Hematopoietic multipotent progenitor cell treated with erythropoietin and hydrocortisone succinate and interleukin-3 and kit ligand, for 17 days (in vitro differentiated cells): ENCODE measurements around the gene LIAS.
A peak's percentile ranks its signal among the peaks of the same experiment; 100 is the strongest.
"Not testable (repeated sequence)": the region's sequence is repeated elsewhere in the genome, so short reads cannot be mapped to it uniquely, and the experiment has no call there.

Experiments
- DNase-seq: peaks from one replicate; pipeline ENCODE4 v3.0.0-alpha.2; 2015; ENCODE audit warnings: low spot score

The LIAS gene

DNA sequence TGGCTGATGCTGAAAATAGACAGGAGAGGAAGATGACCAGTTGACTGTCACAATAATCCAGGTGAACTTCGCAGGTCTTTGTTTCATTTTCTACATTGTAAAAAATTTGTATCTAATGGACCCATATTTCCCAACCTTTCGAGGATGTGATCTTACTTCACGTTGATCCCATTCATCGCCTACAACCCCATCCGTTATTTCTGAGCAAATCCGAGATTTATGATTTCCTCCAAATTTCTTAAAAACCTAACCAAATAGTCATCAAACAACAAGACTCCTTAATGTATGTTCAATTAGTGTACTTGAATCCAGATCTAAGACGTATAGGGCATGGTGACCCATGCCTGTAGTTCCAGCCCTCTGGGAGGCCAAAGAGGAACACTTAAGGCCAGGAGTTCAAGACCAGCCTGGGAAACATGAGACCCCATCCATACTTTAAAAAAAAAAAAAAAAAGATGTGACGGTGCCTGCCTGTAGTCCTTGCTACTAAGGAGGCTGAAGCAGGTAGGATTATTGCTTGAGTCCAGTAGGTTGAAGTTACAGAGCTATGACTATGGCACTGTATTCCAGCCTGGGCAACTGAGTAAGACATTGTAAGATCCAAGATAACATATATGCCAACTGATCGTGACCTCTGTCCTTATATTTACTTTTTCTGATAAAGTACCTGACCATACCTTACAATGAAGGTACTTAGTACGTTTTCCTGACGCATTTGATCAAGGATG is 5.8 kb upstream of the LIAS start:
- DNase-seq, result no peak

DNA sequence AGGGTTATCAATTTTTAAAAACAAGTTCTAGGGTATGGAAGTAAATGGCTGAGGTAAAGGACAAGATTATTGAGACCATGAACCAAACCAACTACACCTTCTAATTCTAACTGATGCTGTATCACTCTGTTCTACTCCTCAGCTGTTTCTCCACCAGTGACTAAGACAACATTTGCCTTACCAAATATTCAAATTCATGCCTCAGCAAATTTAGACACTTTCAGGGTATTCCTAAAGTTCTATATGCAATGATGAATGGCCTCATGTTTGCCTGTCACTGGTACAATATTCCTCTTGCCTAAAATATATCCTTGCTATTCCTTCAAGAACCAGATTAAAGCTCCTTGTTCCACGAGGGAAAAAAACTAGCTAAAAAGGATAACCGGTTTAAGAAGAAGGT is 5.1 kb upstream of the LIAS start:
- no peak for DNase-seq

GRCh38 chr4:39455486-39455885 is 3.4 kb upstream of the LIAS start:
- DNase-seq, result no peak

DNA sequence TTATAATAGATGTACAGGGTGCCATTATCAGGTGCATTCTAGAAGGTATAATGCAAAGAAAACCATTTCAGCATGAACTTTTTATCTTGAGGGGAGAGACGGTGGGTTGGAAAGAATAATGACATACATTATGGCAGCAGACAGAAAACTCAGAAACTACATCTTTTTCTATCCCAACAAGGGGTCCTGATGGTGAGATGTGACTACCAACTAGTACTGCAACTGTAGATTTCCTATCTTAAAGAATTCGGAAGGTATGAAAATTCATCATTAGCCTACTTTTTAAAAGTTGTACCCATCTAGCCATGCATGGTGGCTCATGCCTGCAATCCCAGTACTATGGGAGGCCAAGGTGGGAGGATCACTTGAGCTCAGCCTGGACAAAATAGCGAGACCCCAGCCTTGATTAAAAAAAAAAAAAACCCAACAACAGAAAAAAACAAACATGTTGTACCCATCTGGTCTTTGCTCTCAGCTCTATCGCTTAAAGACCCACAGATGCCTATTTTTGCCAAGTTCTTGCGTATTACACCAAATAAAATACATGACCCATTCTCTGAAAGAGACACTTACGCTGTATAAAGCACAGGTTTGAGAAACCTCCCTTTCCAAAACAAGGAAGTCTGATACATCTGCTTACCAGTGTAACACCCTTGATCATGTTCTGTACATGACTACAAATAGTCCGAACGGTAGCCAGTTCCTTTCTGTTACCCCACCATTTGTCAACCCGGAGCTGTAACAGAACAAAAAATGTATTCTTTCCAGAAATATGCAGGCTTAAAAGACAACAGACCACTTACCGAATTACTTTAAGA is 1.7 kb upstream of the LIAS start:
- DNase-seq, result no peak

DNA sequence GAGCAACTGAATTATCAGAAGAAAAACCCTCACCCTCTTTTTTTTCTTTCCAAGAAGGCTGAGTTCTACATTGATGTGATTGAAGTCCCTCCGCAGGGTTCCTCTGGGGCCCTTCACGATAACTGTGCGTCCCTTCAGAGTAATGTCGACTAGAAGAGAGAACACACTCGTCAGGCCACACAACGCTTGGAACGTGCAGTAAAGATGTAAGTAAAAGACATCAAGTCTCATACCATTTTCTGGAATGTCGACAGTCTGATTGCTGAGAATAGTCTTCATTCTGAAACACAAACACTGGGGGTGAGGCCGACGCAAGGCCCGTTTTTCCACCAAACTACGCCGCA is 723 bp upstream of the LIAS start:
- DNase-seq, result not testable (repeated sequence)

- DNase-seq, result no peak
Observed at GRCh38 chr4:39464886-39465501, 6.1 kb downstream of the LIAS start.

GRCh38 chr4:39466747-39467146 is 7.9 kb downstream of the LIAS start:
- DNase-seq, result no peak

GRCh38 chr4:39467464-39467863 is 8.6 kb downstream of the LIAS start:
- DNase-seq, result no peak

GRCh38 chr4:39469429-39470077 is 10.7 kb downstream of the LIAS start:
- DNase-seq, result peak; percentile 86

DNA sequence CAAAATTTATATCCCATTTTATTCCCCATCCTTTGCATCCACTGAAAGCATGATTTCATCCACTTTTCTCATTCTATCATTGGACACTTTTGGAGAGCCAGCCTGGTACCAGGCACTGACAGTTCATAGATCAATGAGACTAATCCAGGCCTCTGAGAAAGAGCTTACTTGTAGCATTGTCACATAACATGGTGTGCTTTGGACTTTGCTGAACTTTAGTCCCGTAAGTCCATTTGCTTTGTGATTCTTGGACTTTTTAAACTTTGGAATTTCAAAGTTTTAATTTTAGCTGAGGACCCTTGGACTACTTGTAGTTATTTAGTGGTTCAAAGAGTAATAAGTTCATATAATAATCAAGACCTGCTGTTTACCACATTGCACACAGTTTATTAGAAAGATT is 11.5 kb downstream of the LIAS start:
- no peak for DNase-seq

- DNase-seq, result no peak
Observed at GRCh38 chr4:39472396-39472795, 13.5 kb downstream of the LIAS start.

DNA sequence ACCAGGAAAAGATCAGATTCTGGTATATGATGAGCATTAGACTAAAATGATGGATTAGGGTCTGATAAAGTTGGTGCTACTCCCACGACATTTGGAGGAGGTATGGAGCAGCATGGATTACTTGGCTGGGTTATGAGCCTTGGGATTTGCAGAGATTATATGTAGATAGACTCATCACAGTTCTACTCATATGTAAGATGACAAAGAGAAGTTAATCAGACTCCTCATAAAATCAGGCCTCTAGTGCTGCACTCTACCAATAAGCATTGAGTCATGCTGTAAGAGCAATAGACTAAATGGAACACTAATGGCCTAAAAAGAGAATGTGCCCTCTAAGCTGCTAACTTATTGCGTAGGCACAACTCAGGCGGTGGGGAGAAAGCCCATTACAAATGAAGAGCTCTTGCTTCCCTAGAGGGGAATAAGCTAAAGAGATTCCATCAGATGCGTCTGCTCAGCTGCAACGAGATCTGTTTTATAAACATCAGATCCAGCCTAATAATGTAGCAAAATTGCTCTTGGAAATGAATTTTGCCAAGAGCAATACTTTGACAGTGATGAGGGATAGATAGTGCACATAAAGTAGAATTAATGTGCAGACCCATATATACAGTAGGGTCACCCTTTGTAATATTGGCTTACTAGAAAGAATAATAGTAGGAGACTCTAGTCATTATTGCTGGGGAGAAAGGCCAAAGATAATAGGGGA is 17.5 kb downstream of the LIAS start:
- no peak for DNase-seq

DNA sequence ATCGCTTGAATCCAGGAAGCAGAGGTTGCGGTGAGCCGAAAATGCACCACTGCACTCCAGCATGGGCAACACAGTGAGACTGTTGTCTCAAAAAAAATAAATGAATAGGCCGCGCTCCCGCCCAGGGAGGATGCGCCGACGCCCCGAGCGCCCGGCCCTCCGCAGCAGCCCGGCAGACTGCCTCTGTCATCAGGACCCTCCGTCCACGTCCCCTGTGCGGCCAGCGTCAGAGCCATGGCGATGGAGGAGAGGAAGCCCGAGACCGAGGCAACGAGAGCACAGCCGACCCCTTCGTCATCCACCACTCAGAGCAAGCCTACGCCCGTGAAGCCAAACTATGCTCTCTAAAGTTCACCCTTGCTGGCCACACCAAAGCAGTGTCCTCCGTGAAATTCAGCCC is 21.4 kb downstream of the LIAS start:
- no peak for DNase-seq

DNA sequence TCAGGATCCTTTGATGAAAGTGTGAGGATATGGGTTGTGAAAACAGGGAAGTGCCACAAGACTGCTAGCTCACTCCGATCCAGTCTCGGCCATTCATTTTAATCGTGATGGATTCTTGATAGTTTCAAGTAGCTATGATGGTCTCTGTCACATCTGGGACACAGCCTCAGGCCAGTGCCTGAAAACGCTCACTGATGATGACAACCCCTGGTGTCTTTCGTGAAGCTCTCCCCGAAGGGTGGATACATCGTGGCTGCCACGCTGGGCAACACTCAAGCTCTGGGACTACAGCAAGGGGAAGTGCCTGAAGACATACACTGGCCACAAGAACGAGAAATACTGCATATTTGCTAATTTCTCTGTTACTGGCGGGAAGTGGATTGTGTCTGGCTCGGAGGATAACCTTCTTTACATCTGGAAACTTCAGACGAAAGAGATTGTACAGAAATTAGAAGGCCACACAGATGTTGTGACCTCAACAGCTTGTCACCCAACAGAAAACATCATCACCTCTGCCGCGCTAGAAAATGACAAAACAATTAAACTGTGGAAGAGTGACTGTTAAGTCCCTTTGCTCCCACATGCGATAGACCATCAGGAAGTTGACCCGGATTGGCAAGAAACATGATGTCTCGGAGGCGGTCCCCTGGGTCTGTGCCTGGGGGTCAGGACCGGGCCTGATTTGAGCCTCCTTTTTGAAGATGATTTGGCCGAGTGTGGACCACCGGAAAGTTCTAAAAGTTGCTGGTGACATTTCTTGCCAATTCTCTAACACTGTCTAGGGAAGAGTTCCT is 22.2 kb downstream of the LIAS start:
- DNase-seq, result no peak

DNA sequence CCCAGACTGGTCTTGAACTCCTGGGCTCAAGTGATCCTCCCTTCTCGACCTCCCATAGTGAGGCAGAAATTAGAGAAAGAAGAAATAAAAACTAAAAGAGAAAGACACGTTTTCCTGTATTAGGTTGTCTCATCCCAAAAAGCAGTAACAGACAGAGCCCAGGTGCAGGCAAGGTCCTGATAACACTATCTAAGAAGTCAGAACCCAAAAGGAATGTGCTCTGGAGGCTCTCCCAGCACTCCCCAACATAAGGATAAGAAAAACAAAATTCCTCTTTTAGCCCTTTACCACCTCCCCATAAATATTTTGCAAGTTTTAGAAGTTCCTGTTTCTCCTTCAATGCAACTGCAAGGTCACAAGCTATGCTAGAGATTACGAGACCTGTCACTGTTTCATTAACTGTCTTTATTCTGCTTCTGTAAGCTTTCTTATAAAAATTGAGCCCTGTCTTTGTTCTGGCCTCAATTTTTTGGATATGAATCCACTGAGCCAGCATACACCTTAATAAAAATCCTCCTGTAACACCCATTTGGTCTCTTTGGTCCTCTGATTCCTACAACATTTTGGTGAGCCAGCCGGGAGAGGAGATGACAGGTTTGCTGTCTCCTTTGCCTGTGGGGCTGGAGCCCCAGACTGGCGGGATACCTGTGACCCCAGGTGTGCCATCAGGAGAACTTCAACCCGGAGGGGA is 25.9 kb downstream of the LIAS start:
- no peak for DNase-seq

GRCh38 chr4:39486221-39486804 is 27.5 kb downstream of the LIAS start:
- DNase-seq, result no peak

DNA sequence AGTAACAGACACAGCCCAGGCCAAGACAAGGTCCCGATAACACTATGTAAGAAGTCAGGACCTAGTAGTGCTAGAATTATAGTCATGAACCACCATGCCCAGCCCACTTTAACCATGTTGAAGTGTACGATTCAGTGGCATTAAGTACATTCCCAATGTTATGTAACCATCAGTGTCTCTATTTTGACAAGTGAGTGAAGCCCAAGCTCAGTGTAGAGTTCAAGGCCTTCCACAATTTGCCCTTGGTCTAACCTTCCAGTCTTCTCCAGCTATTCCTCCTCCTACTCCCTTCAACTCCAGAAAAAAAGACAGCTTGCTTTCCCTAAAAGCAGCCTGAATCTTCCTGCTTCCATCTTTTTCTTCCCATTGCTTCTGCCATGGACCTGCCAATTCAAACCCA is 31.5 kb downstream of the LIAS start:
- no peak for DNase-seq

DNA sequence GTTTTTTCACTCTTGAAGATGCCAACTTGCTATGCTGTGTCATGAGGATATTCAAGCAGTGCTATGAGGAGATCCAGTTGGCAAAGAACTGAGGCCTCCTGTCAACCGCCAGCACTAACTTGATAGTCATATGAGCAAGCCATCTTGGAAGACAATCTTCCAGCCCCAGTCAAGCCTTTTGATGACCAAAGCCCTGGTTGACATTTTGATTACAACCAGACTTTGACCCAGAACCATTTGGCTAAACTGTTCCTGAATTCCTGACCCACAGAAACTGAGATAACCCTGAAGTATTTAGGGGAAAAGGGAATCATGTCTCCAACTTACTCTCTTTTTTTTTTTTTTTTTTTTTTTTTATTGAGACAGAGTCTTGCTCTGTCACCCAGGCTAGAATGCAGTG is 35.5 kb downstream of the LIAS start:
- no peak for DNase-seq

GRCh38 chr4:39495446-39496213 is 36.8 kb downstream of the LIAS start:
- no peak for DNase-seq
